OCI-LY7 (cell line): Measurements from ENCODE around the gene CFAP65. TPM values are rescaled to one million over a fixed set of nuclear protein-coding genes. Genes with fewer than 3 reads are reported as not detected.

Source experiments
- BruUV-seq: library from RNA; stranded (reverse); fragments of 400-500 nt; replicated peaks from 2 replicates; lab custom pipeline; 2021; lab: Mats Ljungman, UMichigan
- CTCF ChIA-PET: fragments of 300-600 bp; sonication (Branson Sonifier 250); formaldehyde crosslinking; loops from one replicate; lab custom pipeline; 2022; ENCODE audit warnings: antibody characterized with exemption; ENCODE audit not compliant: unreplicated experiment; lab: Charles Lee
- POLR2A ChIA-PET: fragments of 300-600 bp; sonication (Branson Sonifier 250); formaldehyde crosslinking; loops from one replicate; lab custom pipeline; 2022; ENCODE audit warnings: antibody characterized with exemption; lab: Charles Lee
- DNase-seq: peaks from one replicate; pipeline ENCODE4 v3.0.0-alpha.2; 2015; ENCODE audit warnings: low spot score
- H2AFZ ChIP-seq: fragments of 200-600 bp; sonication (generic), shearing (Covaris generic); 2 replicates; pipeline ENCODE4 v1.6.1; 2014; ENCODE audit warnings: mild to moderate bottlenecking, antibody characterized with exemption, low read length, moderate library complexity
- H3K27ac ChIP-seq: fragments of 200-600 bp; sonication (generic); 2 replicates; pipeline ENCODE4 v1.5.1; 2014; ENCODE audit warnings: mixed run types, low read depth, mild to moderate bottlenecking, moderate library complexity, low read length, inconsistent platforms; ENCODE audit not compliant: poor library complexity, severe bottlenecking
- H3K36me3 ChIP-seq: fragments of 200-600 bp; sonication (generic); 2 replicates; pipeline ENCODE4 v1.6.1; 2014; ENCODE audit warnings: mild to moderate bottlenecking, antibody characterized with exemption, low read length, moderate library complexity, mixed read lengths; ENCODE audit not compliant: insufficient read depth
- H3K4me1 ChIP-seq: fragments of 200-600 bp; sonication (generic); 2 replicates; pipeline ENCODE4 v1.5.1; 2014; ENCODE audit warnings: mild to moderate bottlenecking, low read length; ENCODE audit not compliant: insufficient read depth, poor library complexity, severe bottlenecking
- H3K4me2 ChIP-seq: fragments of 200-600 bp; sonication (generic); 2 replicates; pipeline ENCODE4 v1.6.1; 2014; ENCODE audit warnings: mild to moderate bottlenecking, low read length
- H3K4me3 ChIP-seq: fragments of 200-600 bp; sonication (generic); 2 replicates; pipeline ENCODE4 v1.5.1; 2014; ENCODE audit warnings: mild to moderate bottlenecking, low read depth, low read length; ENCODE audit not compliant: poor library complexity, severe bottlenecking
- H3K79me2 ChIP-seq: fragments of 200-600 bp; sonication (generic); 2 replicates; pipeline ENCODE4 v1.6.1; 2016; ENCODE audit warnings: low read depth, mild to moderate bottlenecking, low read length, moderate library complexity, mixed read lengths; ENCODE audit not compliant: insufficient read depth
- H3K9me2 ChIP-seq: fragments of 200-600 bp; sonication (generic); 2 replicates; pipeline ENCODE4 v1.6.1; 2016; ENCODE audit warnings: mild to moderate bottlenecking, low read length, mixed read lengths; ENCODE audit not compliant: insufficient read depth
- H3K9me3 ChIP-seq: fragments of 200-600 bp; sonication (generic); 2 replicates; pipeline ENCODE4 v1.6.1; 2014; ENCODE audit warnings: mild to moderate bottlenecking, mixed run types, low read length, mixed read lengths
- H4K20me1 ChIP-seq: fragments of 200-600 bp; sonication (generic); 2 replicates; pipeline ENCODE4 v1.6.1; 2014; ENCODE audit warnings: mild to moderate bottlenecking, antibody characterized with exemption, low read length, moderate library complexity, mixed read lengths; ENCODE audit not compliant: insufficient read depth
- EZH2phosphoT487 ChIP-seq: fragments of 200-600 bp; sonication (generic); IDR thresholded peaks from 2 replicates; pipeline ENCODE4 v1.6.1; 2018; ENCODE audit warnings: low read depth, borderline replicate concordance, mild to moderate bottlenecking, mixed run types, antibody characterized with exemption, low read length, moderate library complexity, mixed read lengths
- intact Hi-C: fragments of 100-400 bp; cut with micrococcal nuclease; formaldehyde crosslinking; loops from one replicate; pipeline ENCODE4 v1.10.0; 2022; ENCODE audit not compliant: unreplicated experiment
- total RNA-seq, 2 experiments: library from RNA; depleted of rRNA in 1 of 2; stranded (reverse); fragments of >200 nt in 1 of 2; shearing (Covaris generic) in 1 of 2; gene quantifications; 2 replicates each; pipeline ENCODE4 v1.2.3, GENCODE V29; 2014 to 2022
- TF ChIP-seq, protein P1 (sequence below): fragments of 200-600 bp; sonication (generic); conservative IDR thresholded peaks from 2 replicates; pipeline ENCODE4 v1.5.1; 2014; ENCODE audit warnings: mild to moderate bottlenecking, antibody characterized with exemption, low read length, moderate library complexity, mixed read lengths

Gene CFAP65
- total RNA-seq, 2 experiments from 2014 or later, result not detected

DNA sequence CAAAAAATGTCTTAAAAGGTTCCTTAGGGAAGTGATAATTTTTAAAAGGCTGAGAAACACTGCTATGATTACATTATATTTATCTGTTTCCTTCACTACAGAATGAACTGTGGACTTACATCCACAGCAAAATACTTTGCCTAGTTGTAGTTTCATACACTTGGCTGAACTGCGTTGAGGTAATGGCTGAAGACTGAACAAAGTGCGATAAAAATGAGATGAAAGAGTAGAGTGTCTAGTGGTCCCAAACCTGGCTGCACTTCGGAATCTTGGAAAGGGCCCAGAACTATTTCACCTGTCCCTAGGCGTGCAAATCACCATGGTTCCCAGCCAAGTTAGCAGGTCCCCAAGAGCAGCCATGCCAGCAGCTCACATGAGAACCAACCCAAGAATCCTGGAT lies 37.6 kb upstream of the CFAP65 start:
- no peak overlapping the region for H3K27ac ChIP-seq
- no peaks in the 10 kb centered on the region for H3K9me3 ChIP-seq
- no peak for TF ChIP-seq EZH2phosphoT487
- TF ChIP-seq, protein P1, sequence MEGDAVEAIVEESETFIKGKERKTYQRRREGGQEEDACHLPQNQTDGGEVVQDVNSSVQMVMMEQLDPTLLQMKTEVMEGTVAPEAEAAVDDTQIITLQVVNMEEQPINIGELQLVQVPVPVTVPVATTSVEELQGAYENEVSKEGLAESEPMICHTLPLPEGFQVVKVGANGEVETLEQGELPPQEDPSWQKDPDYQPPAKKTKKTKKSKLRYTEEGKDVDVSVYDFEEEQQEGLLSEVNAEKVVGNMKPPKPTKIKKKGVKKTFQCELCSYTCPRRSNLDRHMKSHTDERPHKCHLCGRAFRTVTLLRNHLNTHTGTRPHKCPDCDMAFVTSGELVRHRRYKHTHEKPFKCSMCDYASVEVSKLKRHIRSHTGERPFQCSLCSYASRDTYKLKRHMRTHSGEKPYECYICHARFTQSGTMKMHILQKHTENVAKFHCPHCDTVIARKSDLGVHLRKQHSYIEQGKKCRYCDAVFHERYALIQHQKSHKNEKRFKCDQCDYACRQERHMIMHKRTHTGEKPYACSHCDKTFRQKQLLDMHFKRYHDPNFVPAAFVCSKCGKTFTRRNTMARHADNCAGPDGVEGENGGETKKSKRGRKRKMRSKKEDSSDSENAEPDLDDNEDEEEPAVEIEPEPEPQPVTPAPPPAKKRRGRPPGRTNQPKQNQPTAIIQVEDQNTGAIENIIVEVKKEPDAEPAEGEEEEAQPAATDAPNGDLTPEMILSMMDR, result no peak
- no peaks in the 10 kb centered on the region for H3K9me2 ChIP-seq
- no peaks in the 10 kb centered on the region for H4K20me1 ChIP-seq
- no peak overlapping the region for H3K4me3 ChIP-seq
- ChIA-PET POLR2A (no interaction called here), CTCF (no interaction called here)
- intact Hi-C loops, result no loop called here
- no peak overlapping the region for H2AFZ ChIP-seq
- no peaks in the 10 kb centered on the region for H3K79me2 ChIP-seq
- H3K36me3 ChIP-seq, result peaks cover 7% of the 10 kb centered on the region; the same call in 1 of the 2 replicates
- H3K4me1 ChIP-seq, result peaks cover 7% of the 10 kb centered on the region
- no peak overlapping the region for H3K4me2 ChIP-seq
- BruUV-seq, result no TSS peak
- DNase-seq, result no peak

DNA sequence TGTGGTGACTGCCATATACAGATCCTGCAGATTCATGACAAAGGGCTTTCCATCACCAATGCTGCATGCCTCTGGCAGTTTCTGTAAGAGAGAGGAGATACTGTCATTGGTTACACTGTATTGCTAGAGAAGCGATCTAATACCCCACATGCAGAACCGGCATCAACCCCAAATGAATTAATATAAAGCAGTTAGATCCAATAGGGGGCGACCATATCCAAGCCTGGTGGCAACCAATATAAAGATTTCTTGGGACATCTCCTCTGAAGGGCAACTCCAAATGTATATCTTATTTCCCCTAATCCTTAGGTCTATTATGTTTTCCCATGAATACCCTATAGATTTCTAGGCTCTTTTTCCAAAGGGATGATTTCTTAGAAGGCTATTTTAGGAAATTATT lies 36.8 kb upstream of the CFAP65 start:
- Histone ChIP-seq H3K79me2 (no peaks in the 10 kb centered on the region), H2AFZ (no peak overlapping the region), H4K20me1 (no peaks in the 10 kb centered on the region), H3K4me1 (peaks cover 7% of the 10 kb centered on the region), H3K9me3 (no peaks in the 10 kb centered on the region), H3K36me3 (peaks cover 7% of the 10 kb centered on the region; the same call in 1 of the 2 replicates), H3K27ac (no peak overlapping the region), H3K4me3 (no peak overlapping the region), H3K4me2 (no peak overlapping the region), H3K9me2 (no peaks in the 10 kb centered on the region)
- POLR2A ChIA-PET, result no interaction called here
- intact Hi-C loops, result no loop called here
- no peak for TF ChIP-seq EZH2phosphoT487
- TF ChIP-seq, protein P1, result peak; percentile 47
- no peak for DNase-seq
- CTCF ChIA-PET, result no interaction called here
- BruUV-seq, result no TSS peak

DNA sequence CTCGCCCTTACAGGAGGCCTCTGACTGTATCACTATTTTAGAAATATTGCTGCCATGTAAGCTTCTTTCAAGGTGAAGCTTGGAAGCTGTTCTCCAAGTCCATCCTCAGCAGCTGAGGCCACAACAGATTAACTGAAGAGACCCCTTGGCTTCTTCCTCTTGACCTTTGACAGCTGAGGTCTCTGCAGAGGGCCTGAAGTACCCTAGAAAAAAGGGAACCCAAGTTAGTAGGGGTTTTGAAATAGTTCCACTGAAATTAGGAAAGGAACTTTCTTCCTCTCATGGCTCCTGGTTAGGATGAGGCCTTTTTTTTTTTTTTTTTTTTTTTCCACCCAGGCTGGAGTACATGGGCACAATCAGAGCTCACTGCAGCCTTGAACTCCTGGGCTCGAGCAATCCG lies 34.9 kb upstream of the CFAP65 start:
- no peaks in the 10 kb centered on the region for H4K20me1 ChIP-seq

More for the DNA sequence above, 34.9 kb upstream of the CFAP65 start:
- no peaks in the 10 kb centered on the region for H3K79me2 ChIP-seq
- no peak for DNase-seq
- H2AFZ ChIP-seq, result no peak overlapping the region
- TF ChIP-seq, protein P1, result no peak
- TF ChIP-seq EZH2phosphoT487, result no peak
- intact Hi-C loops, result no loop called here
- H3K4me2 ChIP-seq, result no peak overlapping the region
- peaks cover 1% of the 10 kb centered on the region for H3K4me1 ChIP-seq
- BruUV-seq, result no TSS peak
- H3K9me2 ChIP-seq, result no peaks in the 10 kb centered on the region
- no peaks in the 10 kb centered on the region for H3K9me3 ChIP-seq
- no peak overlapping the region for H3K4me3 ChIP-seq
- peaks cover 7% of the 10 kb centered on the region; the same call in 1 of the 2 replicates for H3K36me3 ChIP-seq
- no peak overlapping the region for H3K27ac ChIP-seq
- ChIA-PET CTCF (interaction anchor here (0.6 to 1.1 kb wide), 3 partner anchors 28 to 47 kb away, joined by 3 read pairs; no protein-coding TSS in a partner anchor), POLR2A (interaction anchor here (0.7 to 0.8 kb wide), 2 partner anchors 9 to 128 kb away, joined by 6 read pairs; no protein-coding TSS in a partner anchor)
